H1 (cell line): ENCODE data around the gene MYO9B.

Source experiments
- ASH2L ChIP-seq: fragments of 200-600, 300-600 bp; sonication (generic); IDR thresholded peaks from one replicate; pipeline ENCODE4 v1.7.1; 2017; ENCODE audit warnings: low read length
- ATF3 ChIP-seq: IDR thresholded peaks from 2 replicates; pipeline ENCODE4 v1.6.1; 2011; ENCODE audit warnings: low read depth, mild to moderate bottlenecking, low read length; ENCODE audit not compliant: insufficient read depth
- CREB1 ChIP-seq: IDR thresholded peaks from 2 replicates; pipeline ENCODE4 v1.6.1; 2012; ENCODE audit warnings: inconsistent platforms
- JUN ChIP-seq: IDR thresholded peaks from 2 replicates; pipeline ENCODE4 v1.6.1; 2011; ENCODE audit warnings: low read depth, mild to moderate bottlenecking, improper control_type of control experiment, low read length
- JUND ChIP-seq: IDR thresholded peaks from 2 replicates; pipeline ENCODE4 v1.6.1; 2011; ENCODE audit warnings: mild to moderate bottlenecking, improper control_type of control experiment, low read length
- POLR2A ChIP-seq, 2 experiments: IDR thresholded peaks; 1 replicate in 1 of 2; 2 replicates in 1 of 2; pipeline ENCODE4 v1.6.1; 2011; ENCODE audit warnings: low read depth in 2 of 2, low read length in 2 of 2, mild to moderate bottlenecking in 2 of 2; ENCODE audit errors: control extremely low read depth in 1 of 2
- ZNF274 ChIP-seq: IDR thresholded peaks from 2 replicates; pipeline ENCODE4 v1.7.0; 2012; ENCODE audit warnings: low read length, borderline replicate concordance; ENCODE audit errors: extremely low read depth
- TF ChIP-seq, protein P1 (sequence below), 3 experiments: IDR thresholded peaks; 1 replicate in 2 of 3; 2 replicates in 1 of 3; pipeline versions ENCODE4 v1.5.1 to v1.6.1; 2011; ENCODE audit warnings: low read length in 3 of 3, mild to moderate bottlenecking in 3 of 3, inconsistent platforms in 2 of 3, low read depth in 1 of 3, moderate library complexity in 1 of 3; ENCODE audit not compliant: insufficient read depth in 1 of 3; ENCODE audit errors: control extremely low read depth in 1 of 3
- TF ChIP-seq, protein P2 (sequence below): fragments of 300-600 bp; sonication (generic); IDR thresholded peaks from 2 replicates; pipeline ENCODE4 v1.7.1; 2012; ENCODE audit warnings: low read length, moderate library complexity, mild to moderate bottlenecking, inconsistent platforms; ENCODE audit not compliant: insufficient replicate concordance

GRCh38 chr19:17205237-17206140 lies 129.9 kb downstream of the MYO9B start:
- TF ChIP-seq ATF3 (no peak), ZNF274 (no peak), JUND (no peak), CREB1 (no peak), JUN (no peak), ASH2L (no peak), POLR2A (IDR thresholded peaks at IDR 0.05; ENCODE audit: control extremely low read depth in 1 of 2, low read depth in 2 of 2, low read length in 2 of 2) (no peak)
- TF ChIP-seq, protein P1, sequence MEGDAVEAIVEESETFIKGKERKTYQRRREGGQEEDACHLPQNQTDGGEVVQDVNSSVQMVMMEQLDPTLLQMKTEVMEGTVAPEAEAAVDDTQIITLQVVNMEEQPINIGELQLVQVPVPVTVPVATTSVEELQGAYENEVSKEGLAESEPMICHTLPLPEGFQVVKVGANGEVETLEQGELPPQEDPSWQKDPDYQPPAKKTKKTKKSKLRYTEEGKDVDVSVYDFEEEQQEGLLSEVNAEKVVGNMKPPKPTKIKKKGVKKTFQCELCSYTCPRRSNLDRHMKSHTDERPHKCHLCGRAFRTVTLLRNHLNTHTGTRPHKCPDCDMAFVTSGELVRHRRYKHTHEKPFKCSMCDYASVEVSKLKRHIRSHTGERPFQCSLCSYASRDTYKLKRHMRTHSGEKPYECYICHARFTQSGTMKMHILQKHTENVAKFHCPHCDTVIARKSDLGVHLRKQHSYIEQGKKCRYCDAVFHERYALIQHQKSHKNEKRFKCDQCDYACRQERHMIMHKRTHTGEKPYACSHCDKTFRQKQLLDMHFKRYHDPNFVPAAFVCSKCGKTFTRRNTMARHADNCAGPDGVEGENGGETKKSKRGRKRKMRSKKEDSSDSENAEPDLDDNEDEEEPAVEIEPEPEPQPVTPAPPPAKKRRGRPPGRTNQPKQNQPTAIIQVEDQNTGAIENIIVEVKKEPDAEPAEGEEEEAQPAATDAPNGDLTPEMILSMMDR (IDR thresholded peaks at IDR 0.05; ENCODE audit: control extremely low read depth in 1 of 3, insufficient read depth in 1 of 3, low read depth in 1 of 3, low read length in 3 of 3): peak; percentile 95 to 96 (median 96)
- TF ChIP-seq, protein P2, sequence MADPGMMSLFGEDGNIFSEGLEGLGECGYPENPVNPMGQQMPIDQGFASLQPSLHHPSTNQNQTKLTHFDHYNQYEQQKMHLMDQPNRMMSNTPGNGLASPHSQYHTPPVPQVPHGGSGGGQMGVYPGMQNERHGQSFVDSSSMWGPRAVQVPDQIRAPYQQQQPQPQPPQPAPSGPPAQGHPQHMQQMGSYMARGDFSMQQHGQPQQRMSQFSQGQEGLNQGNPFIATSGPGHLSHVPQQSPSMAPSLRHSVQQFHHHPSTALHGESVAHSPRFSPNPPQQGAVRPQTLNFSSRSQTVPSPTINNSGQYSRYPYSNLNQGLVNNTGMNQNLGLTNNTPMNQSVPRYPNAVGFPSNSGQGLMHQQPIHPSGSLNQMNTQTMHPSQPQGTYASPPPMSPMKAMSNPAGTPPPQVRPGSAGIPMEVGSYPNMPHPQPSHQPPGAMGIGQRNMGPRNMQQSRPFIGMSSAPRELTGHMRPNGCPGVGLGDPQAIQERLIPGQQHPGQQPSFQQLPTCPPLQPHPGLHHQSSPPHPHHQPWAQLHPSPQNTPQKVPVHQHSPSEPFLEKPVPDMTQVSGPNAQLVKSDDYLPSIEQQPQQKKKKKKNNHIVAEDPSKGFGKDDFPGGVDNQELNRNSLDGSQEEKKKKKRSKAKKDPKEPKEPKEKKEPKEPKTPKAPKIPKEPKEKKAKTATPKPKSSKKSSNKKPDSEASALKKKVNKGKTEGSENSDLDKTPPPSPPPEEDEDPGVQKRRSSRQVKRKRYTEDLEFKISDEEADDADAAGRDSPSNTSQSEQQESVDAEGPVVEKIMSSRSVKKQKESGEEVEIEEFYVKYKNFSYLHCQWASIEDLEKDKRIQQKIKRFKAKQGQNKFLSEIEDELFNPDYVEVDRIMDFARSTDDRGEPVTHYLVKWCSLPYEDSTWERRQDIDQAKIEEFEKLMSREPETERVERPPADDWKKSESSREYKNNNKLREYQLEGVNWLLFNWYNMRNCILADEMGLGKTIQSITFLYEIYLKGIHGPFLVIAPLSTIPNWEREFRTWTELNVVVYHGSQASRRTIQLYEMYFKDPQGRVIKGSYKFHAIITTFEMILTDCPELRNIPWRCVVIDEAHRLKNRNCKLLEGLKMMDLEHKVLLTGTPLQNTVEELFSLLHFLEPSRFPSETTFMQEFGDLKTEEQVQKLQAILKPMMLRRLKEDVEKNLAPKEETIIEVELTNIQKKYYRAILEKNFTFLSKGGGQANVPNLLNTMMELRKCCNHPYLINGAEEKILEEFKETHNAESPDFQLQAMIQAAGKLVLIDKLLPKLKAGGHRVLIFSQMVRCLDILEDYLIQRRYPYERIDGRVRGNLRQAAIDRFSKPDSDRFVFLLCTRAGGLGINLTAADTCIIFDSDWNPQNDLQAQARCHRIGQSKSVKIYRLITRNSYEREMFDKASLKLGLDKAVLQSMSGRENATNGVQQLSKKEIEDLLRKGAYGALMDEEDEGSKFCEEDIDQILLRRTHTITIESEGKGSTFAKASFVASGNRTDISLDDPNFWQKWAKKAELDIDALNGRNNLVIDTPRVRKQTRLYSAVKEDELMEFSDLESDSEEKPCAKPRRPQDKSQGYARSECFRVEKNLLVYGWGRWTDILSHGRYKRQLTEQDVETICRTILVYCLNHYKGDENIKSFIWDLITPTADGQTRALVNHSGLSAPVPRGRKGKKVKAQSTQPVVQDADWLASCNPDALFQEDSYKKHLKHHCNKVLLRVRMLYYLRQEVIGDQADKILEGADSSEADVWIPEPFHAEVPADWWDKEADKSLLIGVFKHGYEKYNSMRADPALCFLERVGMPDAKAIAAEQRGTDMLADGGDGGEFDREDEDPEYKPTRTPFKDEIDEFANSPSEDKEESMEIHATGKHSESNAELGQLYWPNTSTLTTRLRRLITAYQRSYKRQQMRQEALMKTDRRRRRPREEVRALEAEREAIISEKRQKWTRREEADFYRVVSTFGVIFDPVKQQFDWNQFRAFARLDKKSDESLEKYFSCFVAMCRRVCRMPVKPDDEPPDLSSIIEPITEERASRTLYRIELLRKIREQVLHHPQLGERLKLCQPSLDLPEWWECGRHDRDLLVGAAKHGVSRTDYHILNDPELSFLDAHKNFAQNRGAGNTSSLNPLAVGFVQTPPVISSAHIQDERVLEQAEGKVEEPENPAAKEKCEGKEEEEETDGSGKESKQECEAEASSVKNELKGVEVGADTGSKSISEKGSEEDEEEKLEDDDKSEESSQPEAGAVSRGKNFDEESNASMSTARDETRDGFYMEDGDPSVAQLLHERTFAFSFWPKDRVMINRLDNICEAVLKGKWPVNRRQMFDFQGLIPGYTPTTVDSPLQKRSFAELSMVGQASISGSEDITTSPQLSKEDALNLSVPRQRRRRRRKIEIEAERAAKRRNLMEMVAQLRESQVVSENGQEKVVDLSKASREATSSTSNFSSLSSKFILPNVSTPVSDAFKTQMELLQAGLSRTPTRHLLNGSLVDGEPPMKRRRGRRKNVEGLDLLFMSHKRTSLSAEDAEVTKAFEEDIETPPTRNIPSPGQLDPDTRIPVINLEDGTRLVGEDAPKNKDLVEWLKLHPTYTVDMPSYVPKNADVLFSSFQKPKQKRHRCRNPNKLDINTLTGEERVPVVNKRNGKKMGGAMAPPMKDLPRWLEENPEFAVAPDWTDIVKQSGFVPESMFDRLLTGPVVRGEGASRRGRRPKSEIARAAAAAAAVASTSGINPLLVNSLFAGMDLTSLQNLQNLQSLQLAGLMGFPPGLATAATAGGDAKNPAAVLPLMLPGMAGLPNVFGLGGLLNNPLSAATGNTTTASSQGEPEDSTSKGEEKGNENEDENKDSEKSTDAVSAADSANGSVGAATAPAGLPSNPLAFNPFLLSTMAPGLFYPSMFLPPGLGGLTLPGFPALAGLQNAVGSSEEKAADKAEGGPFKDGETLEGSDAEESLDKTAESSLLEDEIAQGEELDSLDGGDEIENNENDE: no peak
